Calu3 (cell line): ENCODE results near the gene FGGY. TPM values are rescaled to one million over a fixed set of nuclear protein-coding genes. Genes with fewer than 3 reads are reported as not detected.

Source experiments
- BruUV-seq: library from RNA; stranded (reverse); fragments of 400-500 nt; replicated peaks from 2 replicates; lab custom pipeline; 2021; lab: Mats Ljungman, UMichigan
- CTCF ChIA-PET: fragments of 300-600 bp; sonication (Branson Sonifier 250); formaldehyde crosslinking; loops from one replicate; lab custom pipeline; 2022; ENCODE audit warnings: antibody characterized with exemption; lab: Charles Lee
- DNase-seq: peaks from one replicate; pipeline ENCODE4 v3.0.0; 2022
- H3K27ac Mint-ChIP-seq: one replicate; pipeline ENCODE4 v1.8.0; 2022; ENCODE audit warnings: mixed read lengths; ENCODE audit not compliant: unreplicated experiment
- H3K27me3 Mint-ChIP-seq: one replicate; pipeline ENCODE4 v1.8.0; 2022; ENCODE audit warnings: mixed read lengths; ENCODE audit not compliant: unreplicated experiment
- H3K36me3 Mint-ChIP-seq: one replicate; pipeline ENCODE4 v1.8.0; 2022; ENCODE audit warnings: mild to moderate bottlenecking, moderate library complexity, mixed read lengths; ENCODE audit not compliant: insufficient read depth, unreplicated experiment
- H3K4me1 Mint-ChIP-seq: one replicate; pipeline ENCODE4 v1.8.0; 2022; ENCODE audit warnings: mild to moderate bottlenecking, low read depth, mixed read lengths; ENCODE audit not compliant: unreplicated experiment
- H3K4me3 Mint-ChIP-seq: one replicate; pipeline ENCODE4 v1.8.0; 2022; ENCODE audit warnings: mild to moderate bottlenecking, low read depth, moderate library complexity, mixed read lengths; ENCODE audit not compliant: unreplicated experiment
- H3K9me3 Mint-ChIP-seq: one replicate; pipeline ENCODE4 v1.8.0; 2022; ENCODE audit warnings: low read depth, mixed read lengths; ENCODE audit not compliant: unreplicated experiment
- intact Hi-C: fragments of 100-400 bp; cut with micrococcal nuclease; formaldehyde crosslinking; loops from one replicate; pipeline ENCODE4 v1.10.0; 2022; ENCODE audit not compliant: unreplicated experiment
- total RNA-seq: library from RNA; stranded (reverse); gene quantifications from 2 replicates; pipeline ENCODE4 v1.2.3, GENCODE V29; 2022
- TF ChIP-seq, protein P1 (sequence below): fragments of 200-600 bp; IDR thresholded peaks from one replicate; pipeline ENCODE4 v1.8.0; 2022; ENCODE audit warnings: antibody characterized with exemption; ENCODE audit not compliant: unreplicated experiment

The FGGY gene
- total RNA-seq, 1 experiment from 2014 or later: 11.1 TPM

DNA sequence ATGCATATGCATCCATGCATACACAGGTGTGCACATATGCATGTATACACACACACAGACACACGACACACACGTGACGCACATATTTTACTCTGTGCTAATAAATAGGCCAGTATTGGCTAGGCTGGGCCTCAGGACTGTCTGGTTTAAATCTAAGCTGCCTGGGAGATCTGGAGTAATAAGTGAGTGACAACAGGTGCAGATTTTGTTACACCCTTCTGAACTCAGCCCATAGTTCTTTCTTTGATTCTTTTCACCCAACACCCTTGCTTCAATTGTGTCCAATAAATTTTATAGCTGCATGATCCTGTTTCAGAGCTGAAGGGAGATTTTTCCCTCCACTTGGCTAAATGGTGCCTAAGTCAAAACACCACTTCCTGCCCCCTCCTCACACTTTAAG lies 132.8 kb downstream of the FGGY start:
- CTCF ChIA-PET: no interaction called here
- no peaks in the 10 kb centered on the region for H3K36me3 Mint-ChIP-seq
- intact Hi-C loops: loop anchor here (5.0 to 10.0 kb wide), 3 partner anchors 132 to 268 kb away; partner anchors contain the start of gene FGGY
- DNase-seq: no peak
- H3K27me3 Mint-ChIP-seq: no peaks in the 10 kb centered on the region
- BruUV-seq: no TSS peak
- peaks cover 61% of the 10 kb centered on the region for H3K4me1 Mint-ChIP-seq
- H3K9me3 Mint-ChIP-seq: no peaks in the 10 kb centered on the region
- H3K4me3 Mint-ChIP-seq: no peak overlapping the region
- H3K27ac Mint-ChIP-seq: no peak overlapping the region
- TF ChIP-seq, protein P1, sequence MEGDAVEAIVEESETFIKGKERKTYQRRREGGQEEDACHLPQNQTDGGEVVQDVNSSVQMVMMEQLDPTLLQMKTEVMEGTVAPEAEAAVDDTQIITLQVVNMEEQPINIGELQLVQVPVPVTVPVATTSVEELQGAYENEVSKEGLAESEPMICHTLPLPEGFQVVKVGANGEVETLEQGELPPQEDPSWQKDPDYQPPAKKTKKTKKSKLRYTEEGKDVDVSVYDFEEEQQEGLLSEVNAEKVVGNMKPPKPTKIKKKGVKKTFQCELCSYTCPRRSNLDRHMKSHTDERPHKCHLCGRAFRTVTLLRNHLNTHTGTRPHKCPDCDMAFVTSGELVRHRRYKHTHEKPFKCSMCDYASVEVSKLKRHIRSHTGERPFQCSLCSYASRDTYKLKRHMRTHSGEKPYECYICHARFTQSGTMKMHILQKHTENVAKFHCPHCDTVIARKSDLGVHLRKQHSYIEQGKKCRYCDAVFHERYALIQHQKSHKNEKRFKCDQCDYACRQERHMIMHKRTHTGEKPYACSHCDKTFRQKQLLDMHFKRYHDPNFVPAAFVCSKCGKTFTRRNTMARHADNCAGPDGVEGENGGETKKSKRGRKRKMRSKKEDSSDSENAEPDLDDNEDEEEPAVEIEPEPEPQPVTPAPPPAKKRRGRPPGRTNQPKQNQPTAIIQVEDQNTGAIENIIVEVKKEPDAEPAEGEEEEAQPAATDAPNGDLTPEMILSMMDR: no peak

DNA sequence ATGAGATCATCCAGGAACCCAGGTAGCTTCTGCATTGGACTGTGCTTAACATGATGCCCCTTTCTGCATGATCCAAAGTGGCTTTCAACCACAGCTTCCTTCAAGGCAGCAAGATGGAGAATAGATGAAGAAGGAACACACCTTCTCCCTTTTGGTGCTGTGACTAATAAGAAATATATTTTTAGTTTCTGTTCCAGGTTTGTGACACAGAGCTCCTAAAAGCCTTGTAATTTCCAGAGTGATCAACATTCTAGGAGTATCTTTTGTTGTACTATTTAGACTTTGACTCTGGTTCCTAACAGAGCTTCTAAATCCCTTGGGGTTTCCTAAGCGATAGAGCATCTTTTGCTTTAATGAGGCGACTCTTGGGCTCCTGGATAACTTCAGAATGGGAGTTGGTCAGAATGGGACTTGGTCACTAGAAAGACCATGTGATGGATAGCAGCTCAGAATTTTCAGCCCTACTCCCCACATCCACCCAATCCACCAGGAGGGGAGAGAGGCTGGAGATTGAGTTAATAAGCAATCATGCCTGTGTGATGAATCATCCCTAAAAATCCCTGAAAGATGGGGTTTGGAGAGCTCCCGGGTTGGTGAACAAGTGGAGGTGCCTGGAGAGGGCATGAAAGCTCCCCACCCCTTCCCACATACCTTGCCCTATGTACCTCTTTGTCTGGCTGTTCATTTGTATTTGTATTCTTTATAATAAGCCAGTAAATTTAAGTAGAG lies 134.8 kb downstream of the FGGY start:
- Mint-ChIP-seq H3K36me3 (no peaks in the 10 kb centered on the region), H3K27ac (peak overlapping the region; percentile 76), H3K4me3 (no peak overlapping the region), H3K9me3 (no peaks in the 10 kb centered on the region), H3K27me3 (no peaks in the 10 kb centered on the region), H3K4me1 (peaks cover 47% of the 10 kb centered on the region)
- TF ChIP-seq, protein P1: no peak
- no TSS peak for BruUV-seq
- intact Hi-C loops: loop anchor here (5.0 kb wide), 2 partner anchors 134 to 266 kb away; partner anchors contain the start of gene FGGY
- CTCF ChIA-PET: interaction anchor here (1.0 to 1.1 kb wide), 2 partner anchors 67 to 126 kb away, joined by 3 to 4 read pairs; no protein-coding TSS in a partner anchor
- peak; percentile 8 for DNase-seq

DNA sequence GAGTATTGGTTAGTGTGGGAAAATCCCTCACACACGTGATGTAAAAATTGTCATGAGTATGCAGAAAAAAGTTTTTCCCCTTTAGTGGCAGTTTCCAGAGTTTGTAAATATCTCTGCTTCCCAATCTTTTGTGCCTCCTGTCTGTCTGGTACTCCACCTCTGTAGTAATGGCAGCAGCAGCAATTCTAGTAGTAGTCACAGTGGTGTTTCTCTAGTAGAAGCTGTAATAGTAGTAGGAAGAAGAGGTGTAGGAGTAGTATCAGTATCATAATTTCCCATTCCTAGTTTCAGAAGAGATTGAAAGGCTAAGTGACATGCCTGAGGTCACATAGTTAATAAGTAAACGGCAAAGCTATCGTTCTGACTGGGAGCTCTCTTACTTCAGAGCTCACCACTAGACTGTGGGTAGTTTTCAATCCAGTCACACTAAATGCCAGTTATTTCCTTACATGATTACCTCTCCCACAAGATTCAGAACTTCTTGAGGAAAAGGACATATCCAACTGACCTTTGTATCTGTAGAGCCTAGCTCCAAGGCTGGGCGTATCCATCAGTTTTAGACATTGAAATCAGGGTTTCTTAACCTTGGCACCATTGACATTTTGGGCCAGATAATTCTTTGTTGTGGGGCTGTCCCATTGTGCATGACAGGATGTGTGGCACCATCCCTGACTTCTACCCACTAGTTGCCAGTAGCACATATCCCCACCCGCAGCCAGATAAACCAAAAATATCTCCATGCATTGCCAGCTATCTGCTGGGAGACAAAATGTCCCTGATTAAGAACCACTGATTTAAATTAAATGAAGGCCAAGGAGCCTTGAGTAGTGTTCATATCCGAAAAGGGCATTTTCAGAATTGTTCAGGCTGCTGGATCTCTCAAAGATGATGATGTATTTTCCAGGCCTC lies 135.9 kb downstream of the FGGY start:
- TF ChIP-seq, protein P1: no peak
- H3K9me3 Mint-ChIP-seq: no peaks in the 10 kb centered on the region
- CTCF ChIA-PET: interaction anchor here (1.0 to 1.1 kb wide), 2 partner anchors 10 to 66 kb away, joined by 3 to 4 read pairs; no protein-coding TSS in a partner anchor
- no peaks in the 10 kb centered on the region for H3K36me3 Mint-ChIP-seq
- intact Hi-C loops: loop anchor here (5.0 kb wide), 2 partner anchors 135 to 265 kb away; partner anchors contain the start of gene FGGY
- H3K4me3 Mint-ChIP-seq: no peak overlapping the region
- H3K4me1 Mint-ChIP-seq: peaks cover 36% of the 10 kb centered on the region
- no TSS peak for BruUV-seq
- DNase-seq: no peak
- H3K27me3 Mint-ChIP-seq: no peaks in the 10 kb centered on the region
- H3K27ac Mint-ChIP-seq: peak overlapping the region; percentile 76

DNA sequence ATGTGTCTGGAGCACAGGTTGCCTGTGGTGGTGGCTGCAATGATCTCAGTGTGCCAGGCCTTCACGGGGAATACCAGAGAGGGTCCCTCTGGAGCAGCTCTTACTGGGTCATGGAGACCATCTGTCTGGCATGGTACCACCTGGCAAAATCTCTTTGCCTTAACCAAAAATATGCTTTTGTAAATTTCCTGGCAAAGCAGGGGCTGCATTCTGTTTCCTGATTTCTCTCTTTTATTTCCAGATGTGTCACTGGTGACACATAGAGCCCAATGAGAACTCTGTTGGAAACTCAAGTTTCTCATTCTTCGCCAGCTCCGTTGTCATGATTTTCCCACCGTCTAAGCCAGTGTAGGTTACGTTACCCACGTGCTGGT lies 136.5 kb downstream of the FGGY start:
- Mint-ChIP-seq H3K27ac (no peak overlapping the region), H3K9me3 (no peaks in the 10 kb centered on the region), H3K4me3 (no peak overlapping the region), H3K36me3 (no peaks in the 10 kb centered on the region), H3K27me3 (no peaks in the 10 kb centered on the region), H3K4me1 (peaks cover 34% of the 10 kb centered on the region)
- CTCF ChIA-PET: no interaction called here
- no TSS peak for BruUV-seq
- DNase-seq: no peak
- intact Hi-C loops: loop anchor here (5.0 kb wide), 2 partner anchors 136 to 264 kb away; partner anchors contain the start of gene FGGY
- TF ChIP-seq, protein P1: no peak
